ENCODE results near the gene FRMD4B. TPM values are rescaled to one million over a fixed set of nuclear protein-coding genes. Genes with fewer than 3 reads are reported as not detected.

FRMD4B gene
- total and polyA plus RNA-seq, 7 donors: 8.2 to 21.5 (median 13.2) TPM

GRCh38 chr3:69406163-69406562 is 20.3 kb upstream of the FRMD4B start:
- H3K27ac ChIP-seq: no peak overlapping the region
- intact Hi-C loops (cut with DNase I): no loop called here
- no peak overlapping the region for H3K4me3 ChIP-seq
- H3K36me3 ChIP-seq: no peaks in the 10 kb centered on the region
- H3K4me1 ChIP-seq: peaks cover 0 to 5% (median 0%) of the 10 kb centered on the region in 4 donors
- TF ChIP-seq EP300 (IDR thresholded peaks at IDR 0.05): no peak
- TF ChIP-seq CTCF (IDR thresholded peaks at IDR 0.05): no peak
- TF ChIP-seq POLR2AphosphoS5 (IDR thresholded peaks at IDR 0.05): no peak
- 32 to 49% methylated on average over 2 of the region's 2 CpGs for WGBS, 2 donors
- H3K9me3 ChIP-seq: no peaks in the 10 kb centered on the region
- DNase-seq: no peak
- no peaks in the 10 kb centered on the region for H3K27me3 ChIP-seq

- no peak for TF ChIP-seq POLR2A (IDR thresholded peaks at IDR 0.05)
- no peak for TF ChIP-seq EP300 (IDR thresholded peaks at IDR 0.05)
- no peak for TF ChIP-seq POLR2AphosphoS5 (IDR thresholded peaks at IDR 0.05)
- no peak for TF ChIP-seq CTCF (IDR thresholded peaks at IDR 0.05)
- 78 to 97% methylated on average over 3 of the region's 3 CpGs for WGBS, 2 donors
- intact Hi-C loops (cut with DNase I): no loop called here
Observed at GRCh38 chr3:69405067-69405466, 19.2 kb upstream of the FRMD4B start.

GRCh38 chr3:69403454-69403853 is 17.6 kb upstream of the FRMD4B start:
- Histone ChIP-seq H3K36me3 (no peaks in the 10 kb centered on the region), H3K4me1 (peaks cover 0 to 5% (median 0%) of the 10 kb centered on the region in 4 donors), H3K4me3 (no peak overlapping the region), H3K9me3 (no peaks in the 10 kb centered on the region), H3K27ac (no peak overlapping the region), H3K27me3 (no peaks in the 10 kb centered on the region)
- TF ChIP-seq EP300 (IDR thresholded peaks at IDR 0.05) (no peak), POLR2A (IDR thresholded peaks at IDR 0.05) (no peak), POLR2AphosphoS5 (IDR thresholded peaks at IDR 0.05) (no peak), CTCF (IDR thresholded peaks at IDR 0.05) (no peak)
- WGBS, 2 donors: 23 to 71% methylated on average over 4 of the region's 4 CpGs
- intact Hi-C loops (cut with DNase I): no loop called here
- DNase-seq: no peak

More at GRCh38 chr3:69405067-69405466, 19.2 kb upstream of the FRMD4B start:
- Histone ChIP-seq H3K27ac (no peak overlapping the region), H3K27me3 (no peaks in the 10 kb centered on the region), H3K4me3 (no peak overlapping the region), H3K4me1 (peaks cover 0 to 5% (median 0%) of the 10 kb centered on the region in 4 donors), H3K36me3 (no peaks in the 10 kb centered on the region), H3K9me3 (no peaks in the 10 kb centered on the region)
- DNase-seq: no peak

GRCh38 chr3:69400683-69401082 is 14.8 kb upstream of the FRMD4B start:
- no peak overlapping the region for H3K4me3 ChIP-seq
- no peak overlapping the region for H3K27ac ChIP-seq
- no peaks in the 10 kb centered on the region for H3K9me3 ChIP-seq
- intact Hi-C loops (cut with DNase I): no loop called here
- DNase-seq: no peak
- WGBS, 2 donors: 81 to 87% methylated on average over 2 of the region's 2 CpGs
- no peaks in the 10 kb centered on the region for H3K36me3 ChIP-seq
- TF ChIP-seq POLR2AphosphoS5 (IDR thresholded peaks at IDR 0.05): no peak
- no peak for TF ChIP-seq CTCF (IDR thresholded peaks at IDR 0.05)
- no peak for TF ChIP-seq EP300 (IDR thresholded peaks at IDR 0.05)
- no peak for TF ChIP-seq POLR2A (IDR thresholded peaks at IDR 0.05)
- H3K4me1 ChIP-seq: no peaks in the 10 kb centered on the region
- no peaks in the 10 kb centered on the region for H3K27me3 ChIP-seq

GRCh38 chr3:69392850-69393249 is 7.0 kb upstream of the FRMD4B start:
- no peak for TF ChIP-seq EP300 (IDR thresholded peaks at IDR 0.05)
- TF ChIP-seq POLR2AphosphoS5 (IDR thresholded peaks at IDR 0.05): no peak
- TF ChIP-seq POLR2A (IDR thresholded peaks at IDR 0.05): no peak
- no peak for TF ChIP-seq CTCF (IDR thresholded peaks at IDR 0.05)
- WGBS, 2 donors: 74 to 76% methylated on average over 3 of the region's 3 CpGs

More at GRCh38 chr3:69392850-69393249, 7.0 kb upstream of the FRMD4B start:
- Histone ChIP-seq H3K36me3 (no peaks in the 10 kb centered on the region), H3K27me3 (peaks cover 0 to 27% (median 0%) of the 10 kb centered on the region in 3 donors), H3K4me3 (no peak overlapping the region), H3K9me3 (peaks cover 0 to 3% (median 0%) of the 10 kb centered on the region in 4 donors), H3K4me1 (no peaks in the 10 kb centered on the region), H3K27ac (no peak overlapping the region)
- no peak for DNase-seq
- intact Hi-C loops (cut with DNase I): no loop called here
